SK-N-MC (cell line): ENCODE data around the gene APPBP2.

Experiments
- EZH2 ChIP-seq: fragments of 200-600 bp; sonication (generic); IDR thresholded peaks from one replicate; pipeline ENCODE4 v1.6.1; 2017; ENCODE audit warnings: antibody characterized with exemption
- POLR2AphosphoS5 ChIP-seq: IDR thresholded peaks from 2 replicates; pipeline ENCODE4 v1.6.1; 2012; ENCODE audit warnings: mild to moderate bottlenecking, low read depth, low read length, borderline replicate concordance

DNA sequence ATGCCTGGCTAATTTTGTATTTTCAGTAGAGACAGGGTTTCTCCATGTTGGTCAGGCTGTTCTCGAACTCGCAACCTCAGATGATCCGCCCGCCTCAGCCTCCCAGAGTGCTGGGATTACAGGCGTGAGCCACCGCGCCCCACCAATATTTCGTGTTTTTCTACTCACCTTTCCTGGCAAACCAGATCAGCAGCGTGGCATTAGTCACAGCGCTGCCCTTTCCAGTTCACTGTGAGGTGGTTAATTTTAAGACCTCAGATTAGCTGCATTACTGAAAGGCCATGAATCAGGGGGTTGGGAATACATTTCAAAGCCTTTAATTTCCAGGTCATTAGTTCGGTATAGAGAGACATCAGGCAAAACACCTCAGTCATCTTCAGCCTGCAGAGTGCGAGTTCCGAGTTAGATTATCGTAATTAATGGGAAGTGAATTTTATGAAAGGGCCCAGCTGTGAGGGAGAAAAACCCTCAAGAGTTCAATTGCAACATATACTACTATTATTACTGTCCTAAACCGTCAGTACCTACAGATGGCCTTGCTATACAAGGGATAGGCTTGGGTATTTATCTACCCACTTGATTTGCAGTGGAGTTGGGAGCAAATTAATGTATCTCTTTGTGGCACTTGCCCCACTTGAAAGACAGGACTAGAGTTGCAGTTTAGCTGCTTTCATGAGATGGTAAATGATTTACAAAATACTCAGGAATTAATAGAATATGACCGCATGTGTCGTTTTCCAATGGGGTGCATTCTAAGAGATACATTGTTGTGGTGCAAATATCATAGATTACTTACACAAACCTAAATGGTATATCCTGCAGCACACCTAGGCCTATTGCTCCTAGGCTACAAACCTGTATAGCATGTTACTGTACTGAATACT is 132.0 kb downstream of the APPBP2 start:
- TF ChIP-seq POLR2AphosphoS5 (no peak), EZH2 (no peak)
